Ascending aorta (tissue), 2 donors: ENCODE results near the gene RDH13. TPM values are rescaled to one million over a fixed set of nuclear protein-coding genes. Genes with fewer than 3 reads are reported as not detected.

ENCODE experiments used
- DNase-seq, 2 donors: peaks; one replicate each; pipeline ENCODE4 v3.0.0-alpha.2; 2019; ENCODE audit warnings: low spot score in 2 of 2
- H3K27ac ChIP-seq, 2 donors: fragments of 200-600 bp; sonication (generic); one replicate each; pipeline ENCODE4 v1.5.1; 2016 to 2017; ENCODE audit warnings: mild to moderate bottlenecking in 1 of 2
- H3K27me3 ChIP-seq: fragments of 200-600 bp; sonication (generic); one replicate; pipeline ENCODE4 v1.5.1; 2017
- H3K36me3 ChIP-seq, 2 donors: fragments of 200-600 bp; sonication (generic); one replicate each; pipeline ENCODE4 v1.5.1; 2016
- H3K4me1 ChIP-seq, 2 donors: fragments of 200-600 bp; sonication (generic); one replicate each; pipeline ENCODE4 v1.5.1; 2016 to 2017; ENCODE audit warnings: mild to moderate bottlenecking in 1 of 2
- H3K4me3 ChIP-seq, 2 donors: fragments of 200-600 bp; sonication (generic); one replicate each; pipeline ENCODE4 v1.5.1; 2016 to 2017; ENCODE audit warnings: mild to moderate bottlenecking in 1 of 2
- H3K9me3 ChIP-seq, 2 donors: fragments of 200-600 bp; sonication (generic); one replicate each; pipeline ENCODE4 v1.5.1; 2016
- CTCF ChIP-seq, 3 experiments: fragments of 200-600 bp in 2 of 3; fragments of 450-650 bp in 1 of 3; sonication (generic) in 2 of 3; IDR thresholded peaks; one replicate each; pipeline ENCODE4 v1.5.1; 2016 to 2019; ENCODE audit warnings: antibody characterized with exemption in 3 of 3, mild to moderate bottlenecking in 1 of 3, moderate library complexity in 1 of 3
- intact Hi-C: fragments of 100-400 bp; cut with DNase I; formaldehyde crosslinking; loops from one replicate; pipeline ENCODE4 v1.15.1; 2023
- total RNA-seq: library from RNA; depleted of rRNA; stranded (reverse); fragments of >200 nt; gene quantifications from one replicate; pipeline ENCODE4 v1.1.0, GENCODE V29; 2016

The RDH13 gene
- total RNA-seq, 1 donor from 2014 or later = 12.1 TPM

GRCh38 chr19:55077106-55077505 lies 14.2 kb upstream of the RDH13 start:
- TF ChIP-seq CTCF (IDR thresholded peaks at IDR 0.05) = no peak
- Histone ChIP-seq H3K4me3 (no peak overlapping the region), H3K4me1 (peaks cover 6 to 8% of the 10 kb centered on the region in 2 donors), H3K36me3 (no peaks in the 10 kb centered on the region), H3K27me3 (peaks cover 13% of the 10 kb centered on the region), H3K27ac (no peak overlapping the region), H3K9me3 (no peaks in the 10 kb centered on the region)
- intact Hi-C loops = no loop called here
- DNase-seq = no peak

- Histone ChIP-seq H3K27ac (no peak overlapping the region), H3K4me3 (no peak overlapping the region), H3K27me3 (peaks cover 5% of the 10 kb centered on the region), H3K36me3 (no peaks in the 10 kb centered on the region), H3K4me1 (peaks cover 4 to 6% of the 10 kb centered on the region in 2 donors), H3K9me3 (no peaks in the 10 kb centered on the region)
- DNase-seq = no peak
- intact Hi-C loops = no loop called here
- TF ChIP-seq CTCF (IDR thresholded peaks at IDR 0.05) = no peak
These were observed 13.4 kb upstream of the RDH13 start for GRCh38 chr19:55076321-55076720.

GRCh38 chr19:55075371-55075998 lies 12.5 kb upstream of the RDH13 start, which contains the start of gene EPS8L1:
EPS8L1 (plus strand) TSS chr19:55075869; CDS start chr19:55076445, 576 bp downstream.
- no peak within 1 kb of the TSS for H3K4me3 ChIP-seq

GRCh38 chr19:55071913-55072312 lies 9.0 kb upstream of the RDH13 start:
- intact Hi-C loops = no loop called here
- H3K27me3 ChIP-seq = no peaks in the 10 kb centered on the region
- DNase-seq = no peak

More at GRCh38 chr19:55075371-55075998, 12.5 kb upstream of the RDH13 start, which contains the start of gene EPS8L1:
- H3K36me3 ChIP-seq = no peaks in the 10 kb centered on the region
- H3K27me3 ChIP-seq = no peaks in the 10 kb centered on the region
- H3K9me3 ChIP-seq = no peaks in the 10 kb centered on the region
- no peaks in the 10 kb centered on the region for H3K4me1 ChIP-seq
- no peak for TF ChIP-seq CTCF (IDR thresholded peaks at IDR 0.05)
- H3K27ac ChIP-seq = no peak within 1 kb of the TSS
- no peak for DNase-seq
- intact Hi-C loops = no loop called here

GRCh38 chr19:55071129-55071502 lies 8.2 kb upstream of the RDH13 start:
- H3K4me1 ChIP-seq = no peaks in the 10 kb centered on the region
- DNase-seq = no peak
- H3K4me3 ChIP-seq = no peak overlapping the region
- H3K27me3 ChIP-seq = no peaks in the 10 kb centered on the region
- H3K9me3 ChIP-seq = no peaks in the 10 kb centered on the region
- intact Hi-C loops = no loop called here
- H3K36me3 ChIP-seq = no peaks in the 10 kb centered on the region
- no peak overlapping the region for H3K27ac ChIP-seq
- no peak for TF ChIP-seq CTCF (IDR thresholded peaks at IDR 0.05)

More at GRCh38 chr19:55071913-55072312, 9.0 kb upstream of the RDH13 start:
- Histone ChIP-seq H3K4me1 (no peaks in the 10 kb centered on the region), H3K9me3 (no peaks in the 10 kb centered on the region), H3K4me3 (no peak overlapping the region), H3K27ac (no peak overlapping the region), H3K36me3 (no peaks in the 10 kb centered on the region)
- TF ChIP-seq CTCF (IDR thresholded peaks at IDR 0.05) = no peak
